ENCODE data around the gene LPP. TPM values are rescaled to one million over a fixed set of nuclear protein-coding genes. Genes with fewer than 3 reads are reported as not detected.

Gene LPP
- total and polyA plus RNA-seq, 2 of the 4 experiments (the other 2 are of a cell fraction) = 16.0 to 130 TPM

- POLR2A ChIA-PET (ENCODE audit: unreplicated experiment) = interaction anchor here (0.6 kb wide), 1 partner anchor 221 kb away, joined by 9 read pairs; no protein-coding TSS in a partner anchor
- Histone ChIP-seq H3K9me3 (ENCODE audit: control insufficient read depth, insufficient read depth, low read length) (no peaks in the 10 kb centered on the region), H3K18ac (ENCODE audit: low read depth, low read length) (no peak overlapping the region), H3K4me2 (ENCODE audit: low read depth, low read length) (no peak overlapping the region), H2AFZ (replicated peaks; ENCODE audit: low read length, poor library complexity) (no peak overlapping the region), H4K8ac (ENCODE audit: low read depth in 2 of 2, low read length in 2 of 2) (no peak overlapping the region), H4K20me1 (ENCODE audit: insufficient read depth, low read length) (no peaks in the 10 kb centered on the region; the same call in 1 of the 2 replicates), H2BK5ac (ENCODE audit: low read depth, low read length, poor library complexity, severe bottlenecking) (no peak overlapping the region), H3K56ac (ENCODE audit: extremely low read depth, insufficient read depth, low read length) (no peak overlapping the region), H3K23ac (ENCODE audit: low read depth, low read length) (no peak overlapping the region), H3K36me3 (ENCODE audit: control insufficient read depth, insufficient read depth, low read length) (0 out of 2 replicates have a peak, but pooled peaks cover 2% of the 10 kb centered on the region), H2AK9ac (replicated peaks; ENCODE audit: low read depth, low read length, poor library complexity) (no peak overlapping the region), H4K5ac (ENCODE audit: low read depth, low read length) (no peak overlapping the region), H3K4me3 (ENCODE audit: insufficient read depth, low read depth, low read length) (no peak overlapping the region), H4K91ac (ENCODE audit: insufficient read depth, low read depth, low read length) (no peak overlapping the region), H3K27me3 (ENCODE audit: control insufficient read depth, insufficient read depth, low read length) (no peaks in the 10 kb centered on the region), H2BK120ac (ENCODE audit: low read depth, low read length) (no peak overlapping the region), H3K4ac (ENCODE audit: low read depth, low read length) (no peak overlapping the region), H3K14ac (replicated peaks; ENCODE audit: low read depth, low read length) (no peak overlapping the region), H2AK5ac (ENCODE audit: low read depth, low read length) (no peak overlapping the region), H2BK15ac (ENCODE audit: low read depth, low read length) (no peak overlapping the region; the same call in 2 of the 3 replicates), H3K4me1 (ENCODE audit: control insufficient read depth, insufficient read depth, low read length) (peaks cover 2% of the 10 kb centered on the region; the same call in 1 of the 2 replicates), H2BK20ac (ENCODE audit: low read depth, low read length) (no peak overlapping the region), H3K27ac (ENCODE audit: insufficient read depth, low read length) (no peak overlapping the region), H3K9me1 (ENCODE audit: insufficient read depth, low read length) (0 out of 2 replicates have a peak, but pooled peaks cover 3% of the 10 kb centered on the region), H3K9ac (ENCODE audit: low read depth, low read length) (no peak overlapping the region), H3K79me1 (ENCODE audit: low read depth in 1 of 2, low read length in 2 of 2) (peaks cover 33 to 41% of the 10 kb centered on the region in 2 experiments)
- ATAC-seq (ENCODE audit: low read depth) = no peak
- no CpG with 5 or more reads among the region's 3 CpGs for WGBS, 2 experiments (ENCODE audit: extremely low coverage in 2 of 2, insufficient read length in 1 of 2)
- no peak for DNase-seq
- intact Hi-C loops (cut with micrococcal nuclease) (no loop called here), in situ Hi-C loops (cut with MboI; ENCODE audit: low sequenced_read_pairs) (no loop called here), dilution Hi-C loops (cut with HindIII; ENCODE audit: low sequenced_read_pairs, unreplicated experiment) (no loop called here)
- BruUV-seq (replicated peaks) = no TSS peak
- CTCF ChIA-PET = interaction anchor here (0.7 kb wide), 2 partner anchors 584 to 1835 kb away, joined by 3 to 4 read pairs; no protein-coding TSS in a partner anchor
- no peak for TF ChIP-seq RCOR1 (IDR thresholded peaks at IDR 0.05; ENCODE audit: insufficient replicate concordance, low read length)
- no peak for TF ChIP-seq FOS (IDR thresholded peaks at IDR 0.05; ENCODE audit: low read depth, low read length)
- no peak for TF ChIP-seq POLR2A (IDR thresholded peaks at IDR 0.05; ENCODE audit: low read depth, low read length)
- TF ChIP-seq MAZ (IDR thresholded peaks at IDR 0.05; ENCODE audit: borderline replicate concordance, low read depth, low read length) = no peak
Measured at GRCh38 chr3:188602620-188603019, 448.7 kb downstream of the LPP start.
